Esophagus squamous epithelium (tissue), 5 donors: ENCODE results near the gene THOC6. TPM values are rescaled to one million over a fixed set of nuclear protein-coding genes. Genes with fewer than 3 reads are reported as not detected.

Experiments used
- DNase-seq: peaks from one replicate; lab custom pipeline; 2025; lab: John Stamatoyannopoulos, UW
- H3K27ac ChIP-seq, 4 donors: fragments of 200-600 bp; sonication (generic); one replicate each; pipeline ENCODE4 v1.5.1; 2016 to 2019; ENCODE audit warnings: mild to moderate bottlenecking in 1 of 4
- H3K27me3 ChIP-seq, 4 donors: fragments of 200-600 bp; sonication (generic); 1 replicate in 3 of 4; 2 replicates in 1 of 4; pipeline versions ENCODE4 v1.5.1 to v1.6.0; 2017 to 2021; ENCODE audit warnings: antibody characterized with exemption in 1 of 4
- H3K36me3 ChIP-seq, 3 donors: fragments of 200-600 bp; sonication (generic); one replicate each; pipeline ENCODE4 v1.5.1; 2016 to 2019
- H3K4me1 ChIP-seq, 3 donors: fragments of 200-600 bp; sonication (generic); one replicate each; pipeline ENCODE4 v1.5.1; 2017 to 2019
- H3K4me3 ChIP-seq, 4 donors: fragments of 200-600 bp; sonication (generic); 1 replicate in 3 of 4; 2 replicates in 1 of 4; pipeline ENCODE4 v1.5.1; 2016 to 2019; ENCODE audit warnings: mild to moderate bottlenecking in 2 of 4, moderate library complexity in 1 of 4
- H3K9me3 ChIP-seq, 3 donors: fragments of 200-600 bp; sonication (generic); one replicate each; pipeline ENCODE4 v1.5.1; 2016 to 2019
- CTCF ChIP-seq, 6 experiments: fragments of 450-650 bp in 4 of 6; fragments of 200-600 bp in 2 of 6; sonication (generic) in 2 of 6; IDR thresholded peaks; one replicate each; pipeline ENCODE4 v1.5.1; 2016 to 2019; ENCODE audit warnings: antibody characterized with exemption in 6 of 6, mild to moderate bottlenecking in 4 of 6, moderate library complexity in 4 of 6
- POLR2A ChIP-seq, 4 donors: fragments of 450-650 bp; IDR thresholded peaks; one replicate each; pipeline ENCODE4 v1.6.1; 2017; ENCODE audit warnings: antibody characterized with exemption in 4 of 4, mild to moderate bottlenecking in 4 of 4, moderate library complexity in 3 of 4
- WGBS, 2 donors: methylation state at CpG; one replicate each; pipeline ENCODE4 v1.1.5; 2018; 5-methylcytosine and 5-hydroxymethylcytosine counted together
- intact Hi-C: fragments of 100-400 bp; cut with DNase I; formaldehyde crosslinking; loops from one replicate; pipeline ENCODE4 v1.15.0; 2022
- total RNA-seq, 4 donors: library from RNA; depleted of rRNA; stranded (reverse); fragments of >200 nt; gene quantifications; one replicate each; pipeline ENCODE4 v1.1.0, GENCODE V29; 2016
- donor health status: DM: yes; HTN: yes; CAD: no.

Gene THOC6
- total RNA-seq, 4 donors from 2014 or later, result 17.4 to 27.9 (median 25.8) TPM

GRCh38 chr16:2985893-2986355 lies 37.9 kb upstream of the THOC6 start:
- intact Hi-C loops, result no loop called here
- H3K27ac ChIP-seq, result peak overlapping the region in 1 of 4 donors; percentile 52
- peaks cover 0 to 45% (median 0%) of the 10 kb centered on the region in 4 donors for H3K27me3 ChIP-seq
- H3K9me3 ChIP-seq, result no peaks in the 10 kb centered on the region
- no peak overlapping the region for H3K4me3 ChIP-seq
- DNase-seq, result no peak
- no peaks in the 10 kb centered on the region for H3K36me3 ChIP-seq
- H3K4me1 ChIP-seq, result peaks cover 6 to 49% (median 21%) of the 10 kb centered on the region in 3 donors
- WGBS, 2 donors, result 60 to 75% methylated on average over 2 to 7 of the region's 15 CpGs
- TF ChIP-seq POLR2A (IDR thresholded peaks at IDR 0.05) (no peak), CTCF (IDR thresholded peaks at IDR 0.05) (no peak)

- no peaks in the 10 kb centered on the region for H3K9me3 ChIP-seq
- peaks cover 6 to 52% (median 18%) of the 10 kb centered on the region in 3 donors for H3K4me1 ChIP-seq
- TF ChIP-seq POLR2A (IDR thresholded peaks at IDR 0.05), result no peak
- no peak for TF ChIP-seq CTCF (IDR thresholded peaks at IDR 0.05)
- WGBS, 2 donors, result 61 to 90% methylated on average over 2 to 6 of the region's 17 CpGs
- no peak for DNase-seq
- H3K27ac ChIP-seq, result no peak overlapping the region
- H3K4me3 ChIP-seq, result no peak overlapping the region
- H3K27me3 ChIP-seq, result peaks cover 0 to 49% (median 0%) of the 10 kb centered on the region in 4 donors
- intact Hi-C loops, result no loop called here
- H3K36me3 ChIP-seq, result no peaks in the 10 kb centered on the region
These were observed 37.1 kb upstream of the THOC6 start for GRCh38 chr16:2986623-2987188.

- no peak overlapping the region for H3K4me3 ChIP-seq
- intact Hi-C loops, result no loop called here
- H3K27ac ChIP-seq, result no peak overlapping the region
- peaks cover 10 to 57% (median 21%) of the 10 kb centered on the region in 3 donors for H3K4me1 ChIP-seq
- no peak for DNase-seq
- 100% methylated on average over 1 of the region's 9 CpGs; no CpG with 5 or more reads in 1 of the 2 donors for WGBS, 2 donors
- H3K27me3 ChIP-seq, result peaks cover 0 to 49% (median 0%) of the 10 kb centered on the region in 4 donors
- no peaks in the 10 kb centered on the region for H3K36me3 ChIP-seq
- H3K9me3 ChIP-seq, result no peaks in the 10 kb centered on the region
- TF ChIP-seq CTCF (IDR thresholded peaks at IDR 0.05) (no peak), POLR2A (IDR thresholded peaks at IDR 0.05) (no peak)
These were observed 36.5 kb upstream of the THOC6 start for GRCh38 chr16:2987286-2987685.

GRCh38 chr16:2987833-2988232 lies 36.0 kb upstream of the THOC6 start:
- no CpG with 5 or more reads among the region's 8 CpGs for WGBS, 2 donors
- H3K9me3 ChIP-seq, result no peaks in the 10 kb centered on the region
- intact Hi-C loops, result no loop called here
- peaks cover 15 to 63% (median 21%) of the 10 kb centered on the region in 3 donors for H3K4me1 ChIP-seq
- no peak overlapping the region for H3K27ac ChIP-seq
- H3K4me3 ChIP-seq, result no peak overlapping the region
- no peaks in the 10 kb centered on the region for H3K36me3 ChIP-seq
- peaks cover 0 to 49% (median 0%) of the 10 kb centered on the region in 4 donors for H3K27me3 ChIP-seq
- no peak for DNase-seq
- TF ChIP-seq CTCF (IDR thresholded peaks at IDR 0.05), result no peak
- TF ChIP-seq POLR2A (IDR thresholded peaks at IDR 0.05), result no peak

- H3K27me3 ChIP-seq, result peaks cover 0 to 49% (median 0%) of the 10 kb centered on the region in 4 donors
These were observed 35.2 kb upstream of the THOC6 start for GRCh38 chr16:2988590-2989099.

More at GRCh38 chr16:2988590-2989099, 35.2 kb upstream of the THOC6 start:
- 20 to 43% methylated on average over 1 to 4 of the region's 8 CpGs for WGBS, 2 donors
- H3K36me3 ChIP-seq, result no peaks in the 10 kb centered on the region
- no peak for DNase-seq
- H3K4me1 ChIP-seq, result peaks cover 18 to 61% (median 18%) of the 10 kb centered on the region in 3 donors
- H3K27ac ChIP-seq, result no peak overlapping the region
- no peaks in the 10 kb centered on the region for H3K9me3 ChIP-seq
- intact Hi-C loops, result no loop called here
- H3K4me3 ChIP-seq, result no peak overlapping the region
- TF ChIP-seq POLR2A (IDR thresholded peaks at IDR 0.05) (no peak), CTCF (IDR thresholded peaks at IDR 0.05) (no peak)
